Psoas muscle (tissue), 8 donors: ENCODE measurements around the gene ITGAD. TPM values are rescaled to one million over a fixed set of nuclear protein-coding genes. Genes with fewer than 3 reads are reported as not detected.

ENCODE experiments used
- ATAC-seq, 4 donors: fragments of 200-7000 bp; cut with Tn5 transposase; one replicate each; pipeline ENCODE4 v1.9.1; 2020; ENCODE audit warnings: moderate library complexity in 3 of 4, mild to moderate bottlenecking in 2 of 4
- DNase-seq, 2 donors: peaks; one replicate each; pipeline ENCODE4 v3.0.0-alpha.2; 2020
- H3K27ac ChIP-seq: fragments of 200-600 bp; one replicate; pipeline ENCODE4 v1.8.0; 2022
- H3K27me3 ChIP-seq, 3 donors: fragments of 200-600 bp in 1 of 3; one replicate each; pipeline versions ENCODE4 v1.6.1 to v1.8.0; 2013 to 2022; ENCODE audit warnings: low read length in 2 of 3, mild to moderate bottlenecking in 2 of 3, moderate library complexity in 1 of 3; ENCODE audit not compliant: insufficient read depth in 3 of 3
- H3K36me3 ChIP-seq, 2 donors: fragments of 200-600 bp in 1 of 2; one replicate each; pipeline versions ENCODE4 v1.6.1 to v1.8.0; 2013 to 2022; ENCODE audit warnings: low read depth in 1 of 2, mild to moderate bottlenecking in 1 of 2, moderate library complexity in 1 of 2; ENCODE audit not compliant: insufficient read depth in 1 of 2
- H3K4me1 ChIP-seq: fragments of 200-600 bp; one replicate; pipeline ENCODE4 v1.8.0; 2022
- H3K4me3 ChIP-seq: fragments of 200-600 bp; one replicate; pipeline ENCODE4 v1.8.0; 2022; ENCODE audit warnings: mild to moderate bottlenecking
- H3K9me3 ChIP-seq: fragments of 200-600 bp; one replicate; pipeline ENCODE4 v1.8.0; 2022
- WGBS, 3 donors: extraction: QIAGEN DNeasy Blood & Tissue Kit; methylation state at CpG; one replicate each; pipeline versions ENCODE4 v1.1.6 to v1.1.7; 2013; 5-methylcytosine and 5-hydroxymethylcytosine counted together
- intact Hi-C, 2 donors: fragments of 100-400 bp; cut with DNase I; formaldehyde crosslinking; loops; one replicate each; pipeline versions ENCODE4 v1.11.0 to v1.14.2; 2022
- polyA plus RNA-seq, 3 donors: library from polyadenylated mRNA; stranded (reverse); fragments of 200-250 nt; gene quantifications; one replicate each; pipeline ENCODE4 v1.2.3, GENCODE V29; 2013
- total RNA-seq, 4 donors: library from RNA; stranded (reverse); fragmentation: NEBNext Ultra II Directional in 2 of 4; extraction: Animal tissue kit (Norgen Biotek cat#: 25700) in 2 of 4; gene quantifications; one replicate each; pipeline versions ENCODE4 v1.2.1 to v1.2.4, GENCODE V29; 2021 to 2023
- TF ChIP-seq, protein P1 (sequence below): fragments of 200-600 bp; IDR thresholded peaks from one replicate; pipeline ENCODE4 v1.8.0; 2022; ENCODE audit warnings: antibody characterized with exemption
- donor health status: healthy with polysubstance abuse.
- donor health status: DM: no; HTN: no; CAD: no; lungs with moderate emphysema.
- donor health status: Bipolar disorder and iron deficiency.
- donor health status: healthy.
- donor health status: DM: yes; HTN: yes; CAD: no.
- donor health status: DM: no; HTN: no; CAD: no.
- donor health status: DM: no; HTN: no; CAD: no.
- donor health status: DM: yes; HTN: yes; CAD: no.

The ITGAD gene
- total and polyA plus RNA-seq, 7 donors: 0.01 to 0.42 (median 0.06) TPM; not detected in 3

DNA sequence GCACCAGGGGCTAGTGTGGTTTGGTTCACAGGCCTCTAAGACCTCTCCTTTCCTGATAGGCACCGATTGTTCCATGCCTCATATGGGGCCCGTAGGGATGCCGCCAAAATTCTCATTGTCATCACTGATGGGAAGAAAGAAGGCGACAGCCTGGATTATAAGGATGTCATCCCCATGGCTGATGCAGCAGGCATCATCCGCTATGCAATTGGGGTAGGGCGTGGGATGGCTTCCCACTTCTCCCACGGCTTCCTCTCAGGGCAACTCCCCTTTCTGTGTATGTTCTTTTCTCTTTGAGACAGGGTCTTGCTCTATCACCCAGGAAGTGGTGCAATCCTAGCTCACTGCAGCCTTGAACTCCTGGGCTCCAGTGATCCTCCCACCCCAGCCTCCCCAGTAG is 32.9 kb upstream of the ITGAD start:
- intact Hi-C loops: no loop called here
- WGBS, 3 donors: 85 to 87% (median 86%) methylated on average over 7 of the region's 7 CpGs
- peaks cover 6% of the 10 kb centered on the region for H3K4me1 ChIP-seq
- no peaks in the 10 kb centered on the region for H3K36me3 ChIP-seq
- no peaks in the 10 kb centered on the region for H3K9me3 ChIP-seq
- ATAC-seq (no peak), DNase-seq (peak in 1 of 2 donors; percentile 23)
- H3K27ac ChIP-seq: no peak overlapping the region
- H3K4me3 ChIP-seq: no peak overlapping the region
- TF ChIP-seq, protein P1, sequence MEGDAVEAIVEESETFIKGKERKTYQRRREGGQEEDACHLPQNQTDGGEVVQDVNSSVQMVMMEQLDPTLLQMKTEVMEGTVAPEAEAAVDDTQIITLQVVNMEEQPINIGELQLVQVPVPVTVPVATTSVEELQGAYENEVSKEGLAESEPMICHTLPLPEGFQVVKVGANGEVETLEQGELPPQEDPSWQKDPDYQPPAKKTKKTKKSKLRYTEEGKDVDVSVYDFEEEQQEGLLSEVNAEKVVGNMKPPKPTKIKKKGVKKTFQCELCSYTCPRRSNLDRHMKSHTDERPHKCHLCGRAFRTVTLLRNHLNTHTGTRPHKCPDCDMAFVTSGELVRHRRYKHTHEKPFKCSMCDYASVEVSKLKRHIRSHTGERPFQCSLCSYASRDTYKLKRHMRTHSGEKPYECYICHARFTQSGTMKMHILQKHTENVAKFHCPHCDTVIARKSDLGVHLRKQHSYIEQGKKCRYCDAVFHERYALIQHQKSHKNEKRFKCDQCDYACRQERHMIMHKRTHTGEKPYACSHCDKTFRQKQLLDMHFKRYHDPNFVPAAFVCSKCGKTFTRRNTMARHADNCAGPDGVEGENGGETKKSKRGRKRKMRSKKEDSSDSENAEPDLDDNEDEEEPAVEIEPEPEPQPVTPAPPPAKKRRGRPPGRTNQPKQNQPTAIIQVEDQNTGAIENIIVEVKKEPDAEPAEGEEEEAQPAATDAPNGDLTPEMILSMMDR: no peak
- H3K27me3 ChIP-seq: no peaks in the 10 kb centered on the region

DNA sequence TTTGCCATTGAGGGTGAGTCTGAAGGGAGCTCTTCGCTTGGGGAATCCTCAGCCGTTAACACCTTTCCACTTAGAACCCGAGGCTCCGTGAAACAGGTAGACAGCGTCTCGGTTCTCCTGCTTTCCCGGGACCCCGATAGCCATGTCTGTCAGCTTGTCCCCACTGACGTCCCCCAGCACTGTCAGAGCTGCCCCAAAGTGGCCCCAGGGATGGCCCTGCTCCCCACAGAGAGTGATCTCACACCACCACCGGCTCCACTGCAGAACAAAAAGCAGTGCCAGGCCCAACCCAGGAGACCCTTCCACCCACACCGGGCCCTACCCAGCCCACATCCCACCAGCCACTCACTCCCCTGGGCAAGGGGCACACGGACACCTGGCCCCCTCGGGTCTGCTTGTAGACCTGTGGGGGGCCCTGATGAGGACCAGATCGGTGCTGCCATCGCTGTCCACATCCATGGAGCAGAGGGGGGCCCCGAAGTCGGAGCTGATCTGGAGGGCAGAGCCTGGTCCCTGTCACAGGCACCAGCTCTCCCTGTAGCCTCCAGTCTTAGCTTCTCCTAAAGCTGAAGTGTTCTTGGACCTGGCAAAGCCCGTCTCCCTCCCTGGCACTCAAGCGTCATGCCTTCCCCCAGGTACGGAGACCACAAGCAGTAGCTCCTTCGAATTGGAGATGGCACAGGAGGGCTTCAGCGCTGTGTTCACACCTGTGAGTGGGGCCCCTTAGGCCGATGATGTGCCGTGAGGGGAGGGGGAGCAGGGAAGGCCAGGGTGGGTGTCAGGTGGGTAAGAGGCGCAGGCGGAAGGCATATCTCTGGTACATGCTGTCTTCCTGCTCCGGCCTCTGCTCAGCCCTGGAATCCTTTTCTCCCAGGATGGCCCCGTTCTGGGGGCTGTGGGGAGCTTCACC is 31.7 kb upstream of the ITGAD start:
- H3K36me3 ChIP-seq: no peaks in the 10 kb centered on the region
- H3K9me3 ChIP-seq: no peaks in the 10 kb centered on the region
- ATAC-seq (no peak), DNase-seq (peak in 1 of 2 donors; percentile 37)
- intact Hi-C loops: no loop called here
- H3K27ac ChIP-seq: no peak overlapping the region
- no peak overlapping the region for H3K4me3 ChIP-seq
- peaks cover 6% of the 10 kb centered on the region for H3K4me1 ChIP-seq
- WGBS, 3 donors: 80 to 82% (median 81%) methylated on average over 27 to 28 of the region's 28 CpGs
- TF ChIP-seq, protein P1: no peak
- no peaks in the 10 kb centered on the region for H3K27me3 ChIP-seq

DNA sequence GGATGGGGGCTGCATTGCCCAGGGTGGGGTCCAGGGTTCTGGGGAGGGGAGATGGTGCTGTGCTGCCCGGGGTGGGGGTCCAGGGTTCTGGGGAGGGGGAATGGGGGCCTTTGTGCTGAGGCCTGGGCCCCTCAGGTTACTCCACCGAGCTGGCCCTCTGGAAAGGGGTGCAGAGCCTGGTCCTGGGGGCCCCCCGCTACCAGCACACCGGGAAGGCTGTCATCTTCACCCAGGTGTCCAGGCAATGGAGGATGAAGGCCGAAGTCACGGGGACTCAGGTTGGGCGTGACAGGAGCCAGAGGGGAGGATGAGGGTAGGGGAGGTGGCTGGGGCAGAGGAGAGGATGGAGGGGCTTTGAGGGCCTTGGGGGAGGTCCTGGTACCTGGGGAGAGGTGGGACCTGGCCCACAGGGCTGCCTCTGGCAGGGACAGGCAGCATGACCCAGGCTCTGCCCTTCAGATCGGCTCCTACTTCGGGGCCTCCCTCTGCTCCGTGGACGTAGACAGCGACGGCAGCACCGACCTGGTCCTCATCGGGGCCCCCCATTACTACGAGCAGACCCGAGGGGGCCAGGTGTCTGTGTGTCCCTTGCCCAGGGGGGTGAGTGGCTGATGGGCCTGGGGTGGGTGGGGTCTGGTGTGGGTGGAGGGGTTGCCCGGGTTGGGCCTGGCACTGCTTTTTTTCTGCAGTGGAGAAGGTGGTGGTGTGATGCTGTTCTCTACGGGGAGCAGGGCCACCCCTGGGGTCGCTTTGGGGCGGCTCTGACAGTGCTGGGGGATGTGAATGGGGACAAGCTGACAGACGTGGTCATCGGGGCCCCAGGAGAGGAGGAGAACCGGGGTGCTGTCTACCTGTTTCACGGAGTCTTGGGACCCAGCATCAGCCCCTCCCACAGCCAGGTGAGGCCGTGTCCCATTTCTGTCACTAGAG is 30.4 kb upstream of the ITGAD start:
- 83 to 89% (median 83%) methylated on average over 18 to 26 of the region's 26 CpGs for WGBS, 3 donors

DNA sequence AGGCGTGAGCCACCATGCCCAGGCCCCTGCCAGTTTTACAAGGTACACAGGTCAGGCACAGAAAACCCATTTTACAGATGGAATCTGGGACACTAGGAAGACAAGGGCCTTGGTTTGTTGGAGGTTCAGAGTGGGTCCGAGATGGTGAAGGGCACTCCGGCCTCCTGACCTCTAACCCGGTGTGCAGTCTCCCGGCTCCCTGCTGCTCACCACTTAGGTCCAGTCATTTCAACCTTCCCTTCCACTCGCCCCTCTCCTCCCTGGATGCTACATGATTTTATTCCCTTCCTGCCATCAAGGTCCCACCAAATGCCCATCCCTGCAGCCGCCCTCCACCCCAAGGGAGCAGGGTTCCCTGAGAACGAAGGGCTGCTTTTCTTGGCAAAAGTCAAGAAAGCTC is 29.4 kb upstream of the ITGAD start:
- H3K4me1 ChIP-seq: no peaks in the 10 kb centered on the region
- intact Hi-C loops: no loop called here
- H3K9me3 ChIP-seq: no peaks in the 10 kb centered on the region
- H3K27me3 ChIP-seq: no peaks in the 10 kb centered on the region
- ATAC-seq (no peak), DNase-seq (peak in 1 of 2 donors; percentile 30)
- no peaks in the 10 kb centered on the region for H3K36me3 ChIP-seq
- WGBS, 3 donors: 81 to 89% (median 89%) methylated on average over 8 of the region's 8 CpGs
- TF ChIP-seq, protein P1: no peak
- no peak overlapping the region for H3K4me3 ChIP-seq
- H3K27ac ChIP-seq: no peak overlapping the region

More for the DNA sequence above, 30.4 kb upstream of the ITGAD start:
- H3K9me3 ChIP-seq: no peaks in the 10 kb centered on the region
- ATAC-seq: peak in 1 of 4 donors; percentile 28
- H3K27me3 ChIP-seq: no peaks in the 10 kb centered on the region
- H3K36me3 ChIP-seq: no peaks in the 10 kb centered on the region
- TF ChIP-seq, protein P1: no peak
- intact Hi-C loops: no loop called here
- no peak overlapping the region for H3K27ac ChIP-seq
- H3K4me3 ChIP-seq: no peak overlapping the region
- H3K4me1 ChIP-seq: peaks cover 5% of the 10 kb centered on the region
- DNase-seq: peak in 1 of 2 donors; percentile 34
